ENCODE measurements around the gene PPP1R11.

PPP1R11 gene

DNA sequence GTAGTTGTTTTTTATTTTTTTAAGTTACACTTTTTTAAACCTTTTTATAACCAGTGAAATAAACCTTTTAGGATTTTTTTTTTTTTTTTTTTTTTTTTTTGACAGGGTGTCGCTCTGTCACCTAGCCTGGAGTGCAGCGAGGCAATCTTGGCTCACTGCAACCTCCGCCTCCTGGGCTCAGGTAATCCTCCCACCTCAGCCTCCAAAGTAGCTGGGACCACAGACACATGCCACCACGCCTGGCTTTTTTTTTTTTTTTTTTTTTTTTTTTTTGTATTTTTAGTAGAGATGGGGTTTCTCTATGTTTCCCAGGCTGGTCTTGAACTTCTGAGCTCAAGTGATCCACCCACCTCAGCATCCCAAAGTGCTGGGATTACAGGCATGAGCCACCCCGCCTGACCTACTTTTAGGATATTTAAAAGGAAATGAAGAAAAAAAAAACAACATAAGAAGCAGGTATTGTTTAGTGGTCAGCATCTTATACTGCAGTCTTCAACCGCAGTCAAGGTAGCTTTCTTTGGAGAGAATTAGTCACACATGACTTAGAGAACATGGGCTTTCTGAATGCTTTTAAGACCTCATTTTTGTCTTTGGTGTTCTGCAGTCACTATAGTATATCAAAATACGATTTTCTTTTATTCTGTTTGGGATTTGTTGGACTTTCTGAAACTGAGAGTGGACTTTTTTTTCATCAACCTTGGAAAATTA is 4.4 kb upstream of the PPP1R11 start:
- no peak for DNase-seq

DNA sequence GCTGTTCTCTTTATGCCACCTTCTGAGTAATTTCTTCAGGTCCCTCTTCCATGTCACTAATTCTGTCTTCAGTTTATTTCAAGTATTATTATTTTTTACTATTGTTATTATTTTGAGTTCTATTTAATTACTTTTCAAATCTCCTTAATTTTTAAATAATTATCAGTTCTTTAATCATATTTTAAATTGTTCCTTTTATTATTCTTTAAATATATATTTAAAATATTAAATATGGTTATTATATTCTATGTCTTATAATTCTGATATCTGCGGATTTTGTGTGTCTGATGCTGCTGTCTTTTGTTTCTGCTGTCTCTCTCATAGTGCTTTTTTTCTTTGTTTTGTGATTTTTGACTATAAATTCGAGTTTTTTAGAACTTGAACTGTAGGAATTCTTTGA is 3.7 kb upstream of the PPP1R11 start:
- DNase-seq: no peak

DNA sequence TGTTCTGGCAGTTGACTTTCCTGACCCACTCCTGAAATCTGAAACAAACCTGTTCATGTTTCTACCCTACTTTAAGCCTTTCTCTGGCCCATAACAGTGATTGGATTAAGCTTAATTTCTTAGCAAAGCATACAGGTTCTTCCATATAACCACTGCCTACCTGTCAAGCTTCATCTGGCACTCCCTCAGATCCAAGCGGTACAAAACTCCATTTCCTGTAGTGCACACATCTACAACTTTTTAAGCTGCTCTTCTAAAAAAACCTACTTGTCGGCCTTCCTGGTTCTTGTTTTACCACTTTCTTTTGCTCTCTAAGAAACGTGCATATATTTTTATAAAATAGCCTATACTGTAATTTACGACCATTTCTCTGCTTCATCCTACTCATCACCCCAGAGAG is 916 bp upstream of the PPP1R11 start:
- DNase-seq: no peak

DNA sequence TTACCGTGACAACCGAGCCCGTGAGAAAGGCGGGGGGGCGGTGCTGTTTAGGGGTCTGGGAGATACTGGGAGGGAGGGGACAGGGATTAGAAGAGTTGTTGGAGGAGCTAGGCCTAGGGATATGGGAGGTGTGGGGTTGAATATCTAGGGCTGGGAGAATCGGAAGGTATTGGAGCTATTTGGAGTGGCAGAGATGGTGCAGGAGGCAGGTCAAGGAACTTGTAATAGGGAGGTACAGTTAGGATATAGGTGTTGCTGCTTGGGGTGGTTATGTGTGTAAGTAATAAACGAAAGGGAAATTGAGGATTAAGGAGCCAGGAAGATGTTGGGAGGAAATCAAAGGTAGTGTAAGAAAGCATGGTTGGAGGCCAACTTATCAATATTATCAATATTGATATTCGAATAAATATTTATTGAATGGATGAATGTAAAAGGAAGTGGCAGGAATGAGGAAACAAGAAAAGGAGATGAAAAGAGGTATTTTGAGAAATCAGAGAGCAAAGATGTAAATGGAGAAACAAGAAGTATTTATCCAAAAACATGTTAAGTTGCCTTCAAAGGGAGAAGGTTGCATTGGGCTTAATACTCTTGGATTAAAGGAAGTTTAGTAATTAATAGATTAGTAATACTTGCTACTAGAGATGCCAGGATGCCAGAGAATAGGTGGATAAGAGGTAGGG is 602 bp downstream of the PPP1R11 start:
- DNase-seq: no peak

DNA sequence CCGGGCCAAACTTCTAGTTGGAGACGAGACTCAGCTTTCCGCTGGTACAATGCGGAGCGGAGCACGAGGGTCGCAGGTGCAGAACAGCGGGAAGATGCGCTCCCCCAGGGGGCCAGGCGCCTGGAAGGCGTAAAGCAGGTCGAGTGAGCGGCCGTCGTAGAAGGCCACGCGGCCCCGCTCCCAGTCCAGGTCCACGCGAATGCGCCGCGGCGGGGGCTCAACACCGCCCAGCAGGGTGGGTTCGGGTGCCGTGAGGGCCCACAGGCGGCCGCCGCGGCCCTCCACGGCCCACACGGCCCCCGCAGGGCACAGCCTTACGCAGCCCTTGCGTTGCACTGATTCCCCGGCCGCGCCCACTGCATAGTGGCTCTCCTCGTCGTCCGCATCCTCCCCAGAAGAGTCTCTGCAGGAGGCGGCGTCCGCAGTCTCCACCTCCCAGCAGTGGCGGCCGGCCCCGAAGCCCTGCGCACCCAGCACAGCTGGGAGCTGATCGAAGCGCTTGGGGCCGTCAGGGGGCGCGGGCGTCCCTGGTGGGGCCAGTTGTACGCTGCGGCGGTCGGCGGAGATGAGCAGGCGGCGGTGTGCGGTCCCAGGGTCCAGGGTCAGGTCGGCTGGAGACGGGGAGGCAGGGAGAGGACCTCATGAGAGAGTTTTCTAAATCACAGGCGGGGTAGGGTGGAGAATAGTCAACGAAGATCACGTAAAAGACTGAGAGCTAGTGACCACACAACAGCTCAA is 4.3 kb downstream of the PPP1R11 start:
- DNase-seq: no peak

DNA sequence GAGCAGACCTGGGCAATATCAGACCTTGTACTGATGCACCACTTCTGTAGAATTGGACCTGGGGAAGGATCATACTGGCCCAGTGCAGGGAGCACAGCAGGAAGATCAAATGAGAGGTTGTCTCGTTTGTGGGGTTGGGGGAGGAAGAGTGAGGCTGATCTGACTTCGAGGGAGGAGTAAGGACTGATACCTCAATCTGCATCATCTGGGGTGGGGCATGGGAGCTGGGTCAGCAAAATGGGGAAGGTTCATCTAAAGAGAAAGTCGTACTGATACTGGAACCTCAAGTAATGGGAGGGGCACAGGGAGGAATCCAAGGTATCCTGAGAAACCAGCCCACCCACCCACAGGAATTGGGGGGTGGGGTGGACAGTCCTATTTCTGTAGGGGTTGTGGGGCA is 4.9 kb downstream of the PPP1R11 start:
- no peak for DNase-seq

DNA sequence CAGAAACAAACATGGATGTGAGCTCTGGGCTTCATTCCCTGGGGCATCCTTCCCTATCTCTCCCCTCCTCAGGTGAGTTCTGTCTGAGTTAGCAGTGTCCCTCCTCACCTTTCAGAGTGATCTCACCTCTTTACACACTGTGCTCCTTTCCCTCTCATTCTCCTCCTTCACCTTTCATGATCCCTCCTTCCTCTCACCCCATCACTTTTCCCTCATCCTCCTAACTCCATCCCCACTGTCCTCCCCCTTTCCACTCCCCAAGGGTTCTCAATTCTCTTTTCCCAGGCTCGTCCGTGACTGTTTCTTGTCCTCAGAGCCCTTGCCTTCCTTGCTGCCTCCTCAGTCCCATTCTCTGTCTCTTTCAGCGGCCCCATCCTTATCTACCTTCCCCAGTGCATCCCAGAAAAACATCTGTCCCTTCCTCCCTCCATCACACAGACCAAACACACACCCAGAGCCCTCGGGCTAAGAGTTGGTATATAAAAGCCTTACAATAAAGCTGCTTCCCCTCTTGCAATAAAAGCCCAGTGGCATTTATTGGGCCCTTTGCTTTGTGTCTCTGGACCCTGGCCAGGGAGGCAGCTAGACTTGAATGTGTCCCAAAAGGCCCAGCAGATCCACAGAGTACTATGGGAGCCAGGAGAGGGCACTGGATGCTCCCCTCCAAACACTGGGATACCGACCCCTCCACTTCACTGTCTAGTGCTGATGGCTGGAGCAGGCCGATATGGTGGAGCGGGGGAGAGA is 6.7 kb downstream of the PPP1R11 start:
- no peak for DNase-seq

DNA sequence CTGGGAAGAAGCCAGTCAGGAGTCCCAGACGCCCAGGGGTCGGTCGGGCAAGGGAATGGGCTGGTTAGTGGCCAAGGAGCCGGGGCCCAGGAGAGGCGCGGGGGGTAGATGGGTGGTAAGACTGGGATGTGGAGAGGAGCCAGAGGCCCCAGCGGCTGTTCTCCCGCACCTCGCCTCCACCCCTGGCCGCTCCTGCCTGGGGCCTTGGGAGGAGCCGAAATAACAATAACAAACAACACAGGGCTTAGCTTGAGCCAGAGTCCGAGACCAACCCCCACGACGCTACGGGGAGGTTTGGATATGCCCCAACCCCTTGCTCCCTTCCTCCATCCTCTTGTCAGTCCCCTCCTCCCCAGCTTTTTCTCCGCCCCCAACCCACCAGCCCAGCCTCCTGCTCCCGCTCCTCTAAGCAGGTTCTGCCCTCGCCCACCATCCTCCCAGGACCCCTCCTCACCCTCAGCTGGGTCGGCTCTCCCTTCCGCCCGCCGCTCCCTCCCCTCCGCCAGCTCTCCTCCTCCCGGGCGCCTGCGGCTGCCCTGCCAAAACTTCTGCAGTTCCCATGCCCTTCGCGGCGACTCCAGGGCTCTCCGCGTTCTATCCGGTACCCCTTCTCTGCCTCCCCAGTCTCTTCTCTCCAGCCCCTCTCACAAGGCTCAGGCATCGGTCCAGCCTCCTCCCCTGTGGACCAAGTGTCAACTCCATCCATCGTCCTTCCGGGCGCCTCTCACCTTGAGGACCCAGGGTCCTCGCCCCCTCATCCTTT is 7.5 kb downstream of the PPP1R11 start:
- no peak for DNase-seq

DNA sequence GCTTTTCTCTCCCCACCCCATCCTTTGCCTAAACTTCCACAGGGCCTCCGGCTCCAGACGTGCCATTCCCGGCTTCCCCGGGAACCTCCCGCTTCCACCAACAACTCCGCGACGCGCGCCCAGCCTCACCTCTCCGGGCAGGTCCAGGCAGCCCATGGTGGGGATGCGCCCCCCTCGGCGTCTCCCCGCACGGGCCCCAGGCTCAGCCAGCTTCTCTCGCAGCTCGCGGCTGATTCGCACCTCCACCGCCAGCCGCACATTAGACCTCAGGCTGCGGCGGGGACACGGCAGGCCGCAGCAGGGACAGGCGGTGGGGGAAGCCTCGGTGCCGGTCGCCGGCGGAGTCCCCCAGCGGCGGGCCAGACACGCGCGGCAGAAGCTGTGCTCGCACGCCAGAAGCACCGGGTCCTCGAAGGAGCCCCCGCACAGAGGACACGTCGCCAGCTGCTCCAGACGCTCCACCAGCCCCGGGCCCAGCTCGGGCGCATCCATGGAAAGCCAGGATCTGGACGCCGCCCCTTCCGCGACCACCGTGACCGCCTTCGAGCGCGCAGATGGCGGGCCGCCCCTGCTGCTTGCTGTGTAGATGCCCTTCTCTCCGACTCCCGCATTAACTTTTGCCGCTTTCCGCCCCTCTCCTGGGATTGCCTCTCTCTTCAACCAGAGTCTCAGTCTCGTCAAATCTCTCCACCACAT is 8.2 kb downstream of the PPP1R11 start, which contains the start of gene RNF39:
Gene RNF39 (minus strand): TSS at position 676 of the 696 bp plus-strand sequence. CDS start 184 bp downstream, at position 492.
- no peak for DNase-seq

DNA sequence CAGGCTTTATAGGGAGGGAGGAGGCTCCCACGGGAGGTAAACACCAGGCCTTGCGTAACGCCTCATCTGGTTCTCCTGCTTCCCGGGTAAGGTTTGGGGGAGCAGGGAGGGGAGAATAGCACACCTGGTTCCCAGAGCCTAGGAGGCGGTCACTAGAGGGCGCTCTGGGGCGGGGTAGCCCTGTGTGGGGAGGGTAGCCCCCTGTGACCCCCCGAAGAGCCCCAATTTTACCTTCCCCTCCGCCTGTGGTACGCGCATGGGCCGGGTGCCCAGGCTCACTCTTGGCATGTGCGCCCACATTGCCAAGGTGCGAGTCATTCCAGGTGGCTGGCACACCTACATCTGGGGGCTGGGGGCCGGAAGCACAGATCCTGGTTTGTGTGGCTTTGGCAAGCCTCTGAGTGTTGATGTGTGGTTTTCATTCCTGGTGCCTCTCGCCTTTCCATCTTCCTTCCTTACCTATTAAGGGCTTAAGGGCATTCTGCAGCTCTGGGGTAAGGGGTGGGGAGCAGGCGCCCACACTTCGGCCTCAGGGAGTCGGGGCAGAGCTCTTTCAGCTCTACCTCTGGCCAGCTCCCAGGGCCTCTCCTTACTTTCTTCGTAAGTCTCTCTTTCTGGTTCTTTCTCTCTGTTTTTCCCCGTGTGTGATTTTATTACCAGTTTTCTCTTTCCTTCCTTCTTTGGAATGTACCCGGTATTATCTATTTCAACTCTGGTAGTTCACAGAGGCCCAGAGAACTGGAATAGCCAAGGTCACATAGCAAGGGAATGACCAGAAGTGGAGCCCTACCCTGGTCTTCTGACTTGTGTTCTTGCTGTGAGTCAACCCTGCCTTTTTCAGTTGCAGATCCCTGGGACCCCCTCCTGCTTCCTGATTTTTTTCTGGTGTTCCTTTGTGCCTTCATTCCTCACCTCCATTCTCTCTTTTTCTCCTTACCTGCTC is 9.1 kb downstream of the PPP1R11 start:
- no peak for DNase-seq

DNA sequence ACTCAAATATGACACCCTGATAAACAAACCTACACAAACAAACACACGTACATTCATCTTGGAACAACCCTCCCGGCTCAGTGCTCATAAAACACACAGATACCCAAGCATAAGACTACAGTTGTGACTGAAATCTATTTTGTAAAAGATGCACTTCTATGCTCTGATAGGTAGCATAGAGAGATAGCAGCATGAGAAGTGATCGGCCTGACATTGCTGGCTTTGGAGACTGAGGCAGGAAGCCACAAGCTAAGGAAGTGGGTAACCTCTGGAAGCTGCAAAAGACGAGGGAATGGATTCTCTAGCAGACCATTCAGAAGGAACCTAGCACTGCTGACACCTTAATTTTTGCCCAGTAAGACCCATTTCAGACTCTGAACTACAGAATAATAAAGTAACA is 10.2 kb downstream of the PPP1R11 start:
- no peak for DNase-seq

DNA sequence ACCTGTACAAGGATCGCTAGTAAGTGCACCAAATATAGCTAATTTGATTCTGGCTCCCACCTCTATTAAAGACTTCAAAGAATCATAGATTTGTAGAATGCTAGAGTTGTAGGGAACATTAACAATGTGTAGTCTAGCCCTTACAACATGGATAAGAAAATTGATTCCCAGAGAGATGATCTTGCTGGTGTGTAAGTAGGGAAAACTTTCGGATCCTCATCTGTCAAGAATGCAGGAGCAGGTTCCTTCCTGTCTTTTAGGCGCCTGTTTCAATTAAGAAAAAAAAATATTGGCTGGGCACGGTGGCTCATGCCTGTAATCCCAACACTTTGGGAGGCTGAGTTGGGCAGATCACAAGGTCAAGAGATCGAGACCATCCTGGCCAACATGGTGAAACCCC is 20.9 kb downstream of the PPP1R11 start:
- DNase-seq: no peak

DNA sequence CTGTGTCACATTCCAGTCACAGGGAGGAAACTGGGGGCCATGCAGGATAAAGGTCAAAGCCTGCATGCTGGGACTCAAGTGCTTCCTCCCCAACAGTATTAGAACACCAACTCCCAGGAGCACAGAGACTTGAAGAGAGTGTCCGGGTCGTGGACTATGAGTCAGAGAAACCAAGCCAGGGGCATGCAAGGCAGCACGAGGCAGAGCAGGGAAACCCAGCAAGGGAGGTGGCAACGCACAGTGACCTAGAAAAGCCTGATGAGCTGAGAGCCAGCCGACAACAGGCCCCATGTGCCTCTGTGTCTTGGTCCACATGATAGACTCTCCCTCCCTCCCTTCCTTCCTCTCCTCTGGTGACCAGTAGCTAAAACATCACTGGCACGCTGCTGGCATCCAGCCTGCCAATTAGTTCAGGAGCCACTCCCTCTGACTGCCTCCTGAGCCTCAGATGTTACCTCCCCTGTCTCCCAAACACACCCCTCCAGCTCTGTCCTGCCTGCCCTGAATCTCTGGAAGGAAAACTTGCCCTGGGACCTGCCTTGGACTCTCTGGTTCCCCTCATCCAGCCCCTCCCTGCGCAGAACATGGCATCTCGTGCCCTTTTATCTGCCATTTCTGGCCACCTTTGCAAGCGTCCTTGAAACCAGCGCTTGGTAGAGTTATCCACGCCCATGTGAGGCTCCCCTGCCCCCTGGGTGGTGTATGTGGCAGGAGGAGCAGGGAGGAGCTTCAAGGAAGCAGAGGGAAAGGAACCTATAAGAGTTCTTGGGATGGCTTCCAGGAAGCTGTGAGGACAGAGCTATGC is 24.8 kb downstream of the PPP1R11 start:
- no peak for DNase-seq

DNA sequence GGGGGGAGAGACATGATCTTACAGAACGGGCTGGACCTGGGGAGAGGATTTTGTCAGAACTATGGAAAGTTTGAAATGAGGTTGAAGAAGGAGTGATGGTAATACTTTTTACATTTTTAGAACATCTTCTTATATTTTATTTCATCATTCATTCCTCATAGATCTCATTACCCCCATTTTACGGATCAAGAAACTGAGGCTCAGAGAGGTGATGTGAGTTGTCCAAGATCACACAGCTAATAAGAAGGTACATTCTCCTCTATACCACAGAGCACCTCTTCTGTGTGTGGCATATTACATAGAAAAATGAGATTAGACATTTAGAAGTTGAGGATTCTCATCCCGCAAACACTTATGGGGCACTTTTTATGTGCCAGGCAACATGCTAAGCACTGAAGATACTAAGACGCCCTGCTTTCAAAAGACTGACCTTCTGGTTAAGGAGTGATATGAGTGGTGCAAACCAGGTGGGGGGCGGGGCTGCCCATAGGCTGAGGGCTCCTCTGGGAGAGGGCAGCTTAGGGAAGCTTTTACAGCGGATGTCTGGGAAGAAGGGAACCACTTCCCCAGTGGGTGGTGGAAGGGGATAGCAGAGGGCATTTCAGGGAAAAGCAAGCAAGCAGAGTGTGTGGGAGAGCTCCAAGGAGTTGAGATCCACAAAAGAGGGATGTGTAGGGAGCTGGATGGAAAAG is 26.0 kb downstream of the PPP1R11 start:
- no peak for DNase-seq

DNA sequence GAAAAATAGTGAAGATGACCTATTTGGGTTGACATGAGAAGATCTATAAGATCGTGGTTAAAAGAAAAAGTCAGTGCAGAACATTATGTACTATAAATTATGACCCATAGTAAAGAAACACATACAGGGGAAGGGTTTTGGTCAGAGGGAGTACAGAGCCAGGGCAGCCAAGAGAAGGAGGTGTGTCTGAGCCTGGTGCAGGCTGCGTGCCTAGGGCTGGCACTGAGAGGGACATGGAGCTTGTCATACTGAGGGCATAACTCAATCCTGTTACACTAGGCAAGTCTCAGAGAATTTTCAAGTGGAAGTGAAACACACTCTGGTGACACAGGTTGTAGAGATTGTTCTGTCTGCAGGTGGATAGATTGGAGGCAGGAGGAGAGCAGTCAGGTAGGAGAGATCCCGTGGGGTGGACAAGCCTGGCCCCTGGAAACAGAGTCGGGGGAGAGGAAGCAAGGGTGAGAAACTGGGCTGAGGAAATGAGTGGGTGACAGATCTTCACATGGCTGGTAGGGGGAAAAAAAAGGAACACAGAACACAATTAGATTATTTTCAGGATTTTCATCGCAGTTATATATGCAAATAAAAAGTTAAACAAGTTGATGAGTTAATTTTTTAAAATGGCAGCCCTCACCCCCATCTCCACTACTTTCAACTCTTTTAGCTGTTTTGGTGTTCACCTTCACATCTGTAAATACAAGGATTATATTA is 27.1 kb downstream of the PPP1R11 start:
- no peak for DNase-seq

DNA sequence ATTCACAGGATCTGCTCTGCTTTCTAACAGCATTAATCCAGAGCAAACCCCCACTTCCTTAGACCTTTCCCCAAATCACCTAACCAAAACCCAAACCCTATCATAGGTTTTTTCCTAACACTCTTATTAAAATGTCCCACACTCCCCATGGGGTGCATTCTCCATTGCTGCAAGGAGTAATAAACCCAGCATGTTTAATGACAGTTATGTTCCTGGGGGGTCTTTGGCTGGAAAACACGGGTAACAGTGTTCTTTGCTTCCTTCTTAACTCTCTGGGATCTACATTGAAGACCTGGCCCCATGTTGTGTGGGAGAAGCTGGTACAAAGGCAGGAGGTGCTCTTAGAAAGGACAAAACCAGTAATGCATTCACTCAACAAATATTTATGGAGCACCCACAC is 29.8 kb downstream of the PPP1R11 start:
- DNase-seq: no peak

DNA sequence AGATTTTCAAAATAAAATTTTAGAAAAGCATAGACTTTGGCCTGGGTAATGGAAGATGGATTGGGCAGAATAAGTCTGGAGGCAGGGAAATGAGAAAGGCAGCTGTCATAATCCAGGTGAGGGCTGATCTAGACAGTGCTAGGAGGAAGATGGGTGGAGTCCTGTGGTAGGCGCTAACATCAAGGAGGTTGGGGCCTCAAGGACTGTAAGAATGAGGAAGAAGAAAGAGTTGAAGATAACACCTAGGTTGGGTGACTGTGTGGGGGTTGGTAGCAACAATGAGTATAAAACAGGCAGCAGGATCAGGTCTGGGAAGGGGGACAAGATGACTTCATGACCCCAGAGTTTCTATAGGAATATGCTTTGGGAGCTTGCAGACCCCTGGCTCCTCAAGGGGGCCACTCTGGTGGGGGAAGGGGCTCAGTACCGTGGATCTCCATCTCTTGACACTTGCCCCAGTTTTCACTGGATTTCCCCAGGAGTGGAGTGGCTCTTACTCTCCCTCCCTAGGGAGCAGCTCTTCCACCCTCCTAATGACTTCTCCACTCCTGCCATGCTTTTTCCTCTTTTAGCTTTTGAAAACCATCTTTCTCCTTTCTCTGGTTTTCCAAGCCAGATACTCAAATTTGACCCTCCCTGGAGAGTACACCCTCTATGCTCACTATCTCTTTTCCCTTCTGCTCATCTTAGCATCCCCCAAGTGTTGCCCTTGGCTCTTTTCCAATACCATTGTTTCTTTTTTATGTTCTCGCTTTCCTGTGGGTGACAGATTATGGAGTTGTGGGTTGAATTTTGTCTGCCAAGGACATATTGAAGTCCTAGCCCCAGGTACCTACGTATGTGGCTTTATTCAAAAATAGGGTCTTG is 31.1 kb downstream of the PPP1R11 start:
- DNase-seq: no peak
